Measurements from ENCODE around the gene ELMO1. TPM values are rescaled to one million over a fixed set of nuclear protein-coding genes. Genes with fewer than 3 reads are reported as not detected.

The ELMO1 gene
- total and polyA plus RNA-seq, 4 donors, result 6.7 to 51.5 (median 14.8) TPM

- no peak overlapping the region for H3K27ac ChIP-seq (ENCODE audit: low read depth in 1 of 2, low read length in 2 of 2)
- whole genome bisulfite sequencing, result 93% methylated on average over 1 of the region's 1 CpG
- H3K9ac ChIP-seq (ENCODE audit: low read depth in 1 of 2, low read length in 2 of 2), result no peak overlapping the region
- no peaks in the 10 kb centered on the region for H3K36me3 ChIP-seq (ENCODE audit: control insufficient read depth in 4 of 4, insufficient read depth in 3 of 4, low read depth in 1 of 4, low read length in 3 of 4)
- H3K27me3 ChIP-seq (ENCODE audit: control insufficient read depth in 4 of 4, insufficient read depth in 4 of 4, low read length in 3 of 4), result no peaks in the 10 kb centered on the region
- H3K4me1 ChIP-seq (ENCODE audit: control insufficient read depth in 4 of 4, insufficient read depth in 4 of 4, low read length in 3 of 4), result peaks cover 0 to 7% (median 3%) of the 10 kb centered on the region in 4 donors
- no peak overlapping the region for H3K4me3 ChIP-seq (ENCODE audit: low read depth in 1 of 3, low read length in 3 of 3)
- no peaks in the 10 kb centered on the region for H3K9me3 ChIP-seq (ENCODE audit: control insufficient read depth in 4 of 4, low read length in 3 of 4)
- TF ChIP-seq HNF4G (IDR thresholded peaks at IDR 0.05) (no peak), TAF1 (conservative IDR thresholded peaks at IDR 0.05) (no peak), RAD21 (IDR thresholded peaks at IDR 0.05) (no peak), EGR1 (IDR thresholded peaks at IDR 0.05; ENCODE audit: low read depth in 2 of 2) (no peak), GABPA (IDR thresholded peaks at IDR 0.05 in 1 of 2, conservative IDR thresholded peaks at IDR 0.05 in 1 of 2) (no peak)
- TF ChIP-seq, protein P1, sequence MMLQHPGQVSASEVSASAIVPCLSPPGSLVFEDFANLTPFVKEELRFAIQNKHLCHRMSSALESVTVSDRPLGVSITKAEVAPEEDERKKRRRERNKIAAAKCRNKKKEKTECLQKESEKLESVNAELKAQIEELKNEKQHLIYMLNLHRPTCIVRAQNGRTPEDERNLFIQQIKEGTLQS (IDR thresholded peaks at IDR 0.05), result no peak
- no peak for DNase-seq (ENCODE audit: low spot score)
These were observed 261.9 kb downstream of the ELMO1 start for GRCh38 chr7:37186753-37187152.

DNA sequence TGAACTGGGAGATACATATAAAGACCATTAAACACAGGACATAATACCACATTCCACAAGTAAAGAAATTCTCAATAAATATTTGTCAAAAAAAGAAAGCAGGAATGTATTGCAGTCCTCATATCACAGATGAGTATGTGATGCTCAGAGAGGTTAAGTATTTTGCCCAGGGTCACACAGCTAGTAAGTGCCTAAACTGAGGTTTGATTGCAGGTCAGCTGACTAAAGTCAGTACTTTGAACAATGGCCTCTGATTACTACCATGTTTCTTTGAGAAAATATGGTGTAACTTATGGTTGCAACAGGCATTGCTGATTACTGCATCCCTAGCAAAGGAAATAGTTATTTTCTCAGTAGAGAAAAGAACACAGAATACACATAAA is 267.1 kb downstream of the ELMO1 start:
- no peak overlapping the region for H3K9ac ChIP-seq (ENCODE audit: low read depth in 1 of 2, low read length in 2 of 2)
- H3K9me3 ChIP-seq (ENCODE audit: control insufficient read depth in 4 of 4, low read length in 3 of 4), result no peaks in the 10 kb centered on the region
- DNase-seq (ENCODE audit: low spot score), result no peak
- H3K27me3 ChIP-seq (ENCODE audit: control insufficient read depth in 4 of 4, insufficient read depth in 4 of 4, low read length in 3 of 4), result no peaks in the 10 kb centered on the region
- TF ChIP-seq JUND (IDR thresholded peaks at IDR 0.05) (no peak), YY1 (IDR thresholded peaks at IDR 0.05) (no peak), RAD21 (IDR thresholded peaks at IDR 0.05) (no peak), NR2F2 (IDR thresholded peaks at IDR 0.05) (no peak), HNF4A (conservative IDR thresholded peaks at IDR 0.05) (no peak), FOXA2 (IDR thresholded peaks at IDR 0.05) (no peak), TAF1 (conservative IDR thresholded peaks at IDR 0.05) (no peak), HNF4G (IDR thresholded peaks at IDR 0.05) (no peak), CTCF (IDR thresholded peaks at IDR 0.05; ENCODE audit: low read depth, low read length, missing input control) (no peak), FOXA1 (IDR thresholded peaks at IDR 0.05) (no peak), SP1 (IDR thresholded peaks at IDR 0.05) (no peak), EGR1 (IDR thresholded peaks at IDR 0.05; ENCODE audit: low read depth in 2 of 2) (no peak), MAX (IDR thresholded peaks at IDR 0.05) (no peak), GABPA (IDR thresholded peaks at IDR 0.05 in 1 of 2, conservative IDR thresholded peaks at IDR 0.05 in 1 of 2) (no peak), RXRA (IDR thresholded peaks at IDR 0.05) (no peak)
- TF ChIP-seq, protein P2, sequence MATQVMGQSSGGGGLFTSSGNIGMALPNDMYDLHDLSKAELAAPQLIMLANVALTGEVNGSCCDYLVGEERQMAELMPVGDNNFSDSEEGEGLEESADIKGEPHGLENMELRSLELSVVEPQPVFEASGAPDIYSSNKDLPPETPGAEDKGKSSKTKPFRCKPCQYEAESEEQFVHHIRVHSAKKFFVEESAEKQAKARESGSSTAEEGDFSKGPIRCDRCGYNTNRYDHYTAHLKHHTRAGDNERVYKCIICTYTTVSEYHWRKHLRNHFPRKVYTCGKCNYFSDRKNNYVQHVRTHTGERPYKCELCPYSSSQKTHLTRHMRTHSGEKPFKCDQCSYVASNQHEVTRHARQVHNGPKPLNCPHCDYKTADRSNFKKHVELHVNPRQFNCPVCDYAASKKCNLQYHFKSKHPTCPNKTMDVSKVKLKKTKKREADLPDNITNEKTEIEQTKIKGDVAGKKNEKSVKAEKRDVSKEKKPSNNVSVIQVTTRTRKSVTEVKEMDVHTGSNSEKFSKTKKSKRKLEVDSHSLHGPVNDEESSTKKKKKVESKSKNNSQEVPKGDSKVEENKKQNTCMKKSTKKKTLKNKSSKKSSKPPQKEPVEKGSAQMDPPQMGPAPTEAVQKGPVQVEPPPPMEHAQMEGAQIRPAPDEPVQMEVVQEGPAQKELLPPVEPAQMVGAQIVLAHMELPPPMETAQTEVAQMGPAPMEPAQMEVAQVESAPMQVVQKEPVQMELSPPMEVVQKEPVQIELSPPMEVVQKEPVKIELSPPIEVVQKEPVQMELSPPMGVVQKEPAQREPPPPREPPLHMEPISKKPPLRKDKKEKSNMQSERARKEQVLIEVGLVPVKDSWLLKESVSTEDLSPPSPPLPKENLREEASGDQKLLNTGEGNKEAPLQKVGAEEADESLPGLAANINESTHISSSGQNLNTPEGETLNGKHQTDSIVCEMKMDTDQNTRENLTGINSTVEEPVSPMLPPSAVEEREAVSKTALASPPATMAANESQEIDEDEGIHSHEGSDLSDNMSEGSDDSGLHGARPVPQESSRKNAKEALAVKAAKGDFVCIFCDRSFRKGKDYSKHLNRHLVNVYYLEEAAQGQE (IDR thresholded peaks at IDR 0.05), result no peak
- TF ChIP-seq, protein P1 (IDR thresholded peaks at IDR 0.05), result no peak
- TF ChIP-seq, protein P3, sequence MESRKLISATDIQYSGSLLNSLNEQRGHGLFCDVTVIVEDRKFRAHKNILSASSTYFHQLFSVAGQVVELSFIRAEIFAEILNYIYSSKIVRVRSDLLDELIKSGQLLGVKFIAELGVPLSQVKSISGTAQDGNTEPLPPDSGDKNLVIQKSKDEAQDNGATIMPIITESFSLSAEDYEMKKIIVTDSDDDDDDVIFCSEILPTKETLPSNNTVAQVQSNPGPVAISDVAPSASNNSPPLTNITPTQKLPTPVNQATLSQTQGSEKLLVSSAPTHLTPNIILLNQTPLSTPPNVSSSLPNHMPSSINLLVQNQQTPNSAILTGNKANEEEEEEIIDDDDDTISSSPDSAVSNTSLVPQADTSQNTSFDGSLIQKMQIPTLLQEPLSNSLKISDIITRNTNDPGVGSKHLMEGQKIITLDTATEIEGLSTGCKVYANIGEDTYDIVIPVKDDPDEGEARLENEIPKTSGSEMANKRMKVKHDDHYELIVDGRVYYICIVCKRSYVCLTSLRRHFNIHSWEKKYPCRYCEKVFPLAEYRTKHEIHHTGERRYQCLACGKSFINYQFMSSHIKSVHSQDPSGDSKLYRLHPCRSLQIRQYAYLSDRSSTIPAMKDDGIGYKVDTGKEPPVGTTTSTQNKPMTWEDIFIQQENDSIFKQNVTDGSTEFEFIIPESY (IDR thresholded peaks at IDR 0.05), result no peak
- no peaks in the 10 kb centered on the region for H3K36me3 ChIP-seq (ENCODE audit: control insufficient read depth in 4 of 4, insufficient read depth in 3 of 4, low read depth in 1 of 4, low read length in 3 of 4)
- no peak overlapping the region for H3K27ac ChIP-seq (ENCODE audit: low read depth in 1 of 2, low read length in 2 of 2)
- H3K4me3 ChIP-seq (ENCODE audit: low read depth in 1 of 3, low read length in 3 of 3), result no peak overlapping the region
- H3K4me1 ChIP-seq (ENCODE audit: control insufficient read depth in 4 of 4, insufficient read depth in 4 of 4, low read length in 3 of 4), result peaks cover 0 to 3% (median 0%) of the 10 kb centered on the region in 4 donors

Data from liver (tissue), 9 donors.